Ascending aorta (tissue), 2 donors: ENCODE results near the gene CNTNAP5. TPM values are rescaled to one million over a fixed set of nuclear protein-coding genes. Genes with fewer than 3 reads are reported as not detected.

Experiments
- DNase-seq, 2 donors: peaks; one replicate each; pipeline ENCODE4 v3.0.0-alpha.2; 2019; ENCODE audit warnings: low spot score in 2 of 2
- H3K27ac ChIP-seq, 2 donors: fragments of 200-600 bp; sonication (generic); one replicate each; pipeline ENCODE4 v1.5.1; 2016 to 2017; ENCODE audit warnings: mild to moderate bottlenecking in 1 of 2
- H3K27me3 ChIP-seq: fragments of 200-600 bp; sonication (generic); one replicate; pipeline ENCODE4 v1.5.1; 2017
- H3K36me3 ChIP-seq, 2 donors: fragments of 200-600 bp; sonication (generic); one replicate each; pipeline ENCODE4 v1.5.1; 2016
- H3K4me1 ChIP-seq, 2 donors: fragments of 200-600 bp; sonication (generic); one replicate each; pipeline ENCODE4 v1.5.1; 2016 to 2017; ENCODE audit warnings: mild to moderate bottlenecking in 1 of 2
- H3K4me3 ChIP-seq, 2 donors: fragments of 200-600 bp; sonication (generic); one replicate each; pipeline ENCODE4 v1.5.1; 2016 to 2017; ENCODE audit warnings: mild to moderate bottlenecking in 1 of 2
- H3K9me3 ChIP-seq, 2 donors: fragments of 200-600 bp; sonication (generic); one replicate each; pipeline ENCODE4 v1.5.1; 2016
- CTCF ChIP-seq, 3 experiments: fragments of 200-600 bp in 2 of 3; fragments of 450-650 bp in 1 of 3; sonication (generic) in 2 of 3; IDR thresholded peaks; one replicate each; pipeline ENCODE4 v1.5.1; 2016 to 2019; ENCODE audit warnings: antibody characterized with exemption in 3 of 3, mild to moderate bottlenecking in 1 of 3, moderate library complexity in 1 of 3
- intact Hi-C: fragments of 100-400 bp; cut with DNase I; formaldehyde crosslinking; loops from one replicate; pipeline ENCODE4 v1.15.1; 2023
- total RNA-seq: library from RNA; depleted of rRNA; stranded (reverse); fragments of >200 nt; gene quantifications from one replicate; pipeline ENCODE4 v1.1.0, GENCODE V29; 2016

CNTNAP5 gene
- total RNA-seq, 1 donor from 2014 or later = not detected

DNA sequence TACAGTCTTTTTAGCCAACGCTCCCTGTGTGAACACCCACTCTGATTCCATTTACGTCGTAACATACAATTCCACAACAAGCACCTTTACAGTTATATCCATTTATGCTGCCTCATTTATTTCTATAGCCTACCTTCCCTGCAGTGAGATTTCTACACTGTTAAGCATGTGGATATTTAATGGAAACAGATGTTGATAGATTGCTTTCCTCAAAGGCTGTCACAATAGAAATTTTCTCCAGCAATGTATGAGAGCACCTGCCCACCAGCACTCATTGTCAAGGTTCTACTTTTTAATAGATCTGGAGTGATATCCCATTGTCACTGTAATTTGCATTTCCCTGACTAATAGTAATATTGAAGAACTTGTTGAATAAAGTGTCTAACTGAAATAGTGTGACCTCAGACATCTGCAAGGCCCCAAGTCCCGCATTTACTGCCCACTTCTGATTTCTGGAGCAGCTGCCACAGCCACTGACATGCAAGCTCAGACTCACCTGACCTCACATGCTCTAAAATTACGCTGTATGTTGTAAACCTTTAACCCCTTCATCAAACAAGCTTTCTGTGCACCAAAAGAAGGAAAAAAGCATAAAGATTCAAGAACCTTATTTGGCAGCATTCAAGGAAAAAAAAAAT lies 295.1 kb downstream of the CNTNAP5 start:
- H3K4me3 ChIP-seq = no peak overlapping the region
- no peaks in the 10 kb centered on the region for H3K4me1 ChIP-seq
- no peaks in the 10 kb centered on the region for H3K9me3 ChIP-seq
- H3K27ac ChIP-seq = no peak overlapping the region
- DNase-seq = no peak
- intact Hi-C loops = no loop called here
- H3K27me3 ChIP-seq = no peaks in the 10 kb centered on the region
- no peaks in the 10 kb centered on the region for H3K36me3 ChIP-seq
- TF ChIP-seq CTCF (IDR thresholded peaks at IDR 0.05) = no peak

DNA sequence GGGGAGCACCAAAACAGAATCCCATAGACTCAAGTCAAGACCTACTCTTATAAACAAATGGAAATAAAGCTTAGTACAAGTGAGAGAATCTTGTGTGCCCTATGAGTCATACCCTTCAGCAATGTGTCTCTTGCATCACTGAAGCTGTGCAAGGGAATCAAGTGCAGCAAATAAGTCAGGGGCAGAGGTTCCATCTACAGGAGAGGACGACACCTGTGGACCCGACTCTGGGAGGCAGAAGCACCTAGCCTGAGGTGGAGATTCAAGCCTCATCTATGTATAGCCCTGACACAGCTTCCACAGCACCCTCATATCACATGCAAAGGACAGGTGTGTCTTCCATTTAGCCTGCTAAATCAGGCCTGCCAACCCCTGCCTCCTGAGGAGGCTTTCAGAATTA lies 298.2 kb downstream of the CNTNAP5 start:
- H3K4me1 ChIP-seq = no peaks in the 10 kb centered on the region
- no peaks in the 10 kb centered on the region for H3K9me3 ChIP-seq
- no peak for TF ChIP-seq CTCF (IDR thresholded peaks at IDR 0.05)
- DNase-seq = no peak
- no peak overlapping the region for H3K27ac ChIP-seq
- no peak overlapping the region for H3K4me3 ChIP-seq
- no peaks in the 10 kb centered on the region for H3K27me3 ChIP-seq
- H3K36me3 ChIP-seq = no peaks in the 10 kb centered on the region
- intact Hi-C loops = no loop called here

DNA sequence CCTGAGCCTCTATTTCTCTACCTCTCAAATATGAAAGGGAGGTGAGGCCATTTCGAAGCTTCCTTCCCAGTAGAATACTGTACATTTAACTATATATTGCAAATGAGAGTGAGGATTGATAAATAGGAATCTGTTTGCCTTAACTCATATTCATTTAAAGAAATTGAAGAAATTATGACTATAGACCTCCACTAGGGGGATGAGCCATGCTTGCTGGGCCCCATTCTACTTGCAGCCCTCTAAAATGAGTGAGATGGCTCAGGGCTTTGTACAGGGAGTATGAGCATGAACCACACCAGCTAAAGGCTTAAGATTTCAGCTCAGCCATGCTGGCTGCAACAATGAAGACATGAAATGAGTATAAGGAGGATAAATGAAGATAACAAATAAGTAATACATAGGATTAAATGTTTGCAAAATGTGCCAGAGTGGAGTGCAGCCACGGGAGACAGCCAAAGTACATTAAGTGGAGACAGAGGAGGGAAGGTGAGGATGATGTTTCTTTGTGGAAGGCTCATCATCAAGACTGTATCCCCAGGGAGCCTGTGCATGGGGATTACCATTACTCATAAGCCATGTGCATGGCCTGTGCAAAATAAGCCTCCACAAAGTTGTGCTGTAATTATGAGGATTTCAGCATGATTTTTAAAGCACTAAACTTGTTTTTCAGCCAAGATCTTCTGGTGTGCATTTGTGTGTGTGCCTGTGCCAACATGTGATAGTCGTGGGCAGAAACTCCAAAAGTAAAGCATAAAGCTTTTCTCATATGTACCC lies 300.8 kb downstream of the CNTNAP5 start:
- no peak overlapping the region for H3K27ac ChIP-seq
- DNase-seq = no peak
- H3K4me3 ChIP-seq = no peak overlapping the region
- H3K4me1 ChIP-seq = no peaks in the 10 kb centered on the region
- H3K27me3 ChIP-seq = no peaks in the 10 kb centered on the region
- TF ChIP-seq CTCF (IDR thresholded peaks at IDR 0.05) = no peak
- no peaks in the 10 kb centered on the region for H3K9me3 ChIP-seq
- intact Hi-C loops = no loop called here
- H3K36me3 ChIP-seq = no peaks in the 10 kb centered on the region

GRCh38 chr2:124327303-124327702 lies 302.2 kb downstream of the CNTNAP5 start:
- Histone ChIP-seq H3K27ac (no peak overlapping the region), H3K36me3 (no peaks in the 10 kb centered on the region), H3K27me3 (no peaks in the 10 kb centered on the region), H3K4me1 (no peaks in the 10 kb centered on the region), H3K4me3 (no peak overlapping the region), H3K9me3 (no peaks in the 10 kb centered on the region)
- TF ChIP-seq CTCF (IDR thresholded peaks at IDR 0.05) = no peak
- intact Hi-C loops = no loop called here
- no peak for DNase-seq

DNA sequence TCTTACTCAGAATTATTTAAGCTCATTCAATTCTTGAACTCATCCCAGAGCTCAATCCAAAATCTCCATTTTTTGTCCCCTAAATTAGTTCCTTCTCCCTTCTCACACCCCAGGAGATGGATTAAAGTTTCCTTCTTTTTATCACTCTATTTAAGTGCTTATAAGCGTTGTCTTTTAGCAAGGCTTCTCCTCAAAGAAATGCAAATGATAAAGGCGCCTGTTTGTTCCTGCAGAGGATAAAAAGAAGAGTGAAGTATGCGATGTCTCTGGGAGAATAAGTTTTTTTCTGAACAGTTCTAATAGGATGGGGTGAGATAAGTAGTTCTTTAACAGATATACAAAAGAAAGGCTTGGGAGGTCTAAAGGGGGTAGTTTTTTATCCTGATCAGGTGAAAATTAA lies 303.3 kb downstream of the CNTNAP5 start:
- Histone ChIP-seq H3K9me3 (no peaks in the 10 kb centered on the region), H3K4me3 (no peak overlapping the region), H3K27ac (no peak overlapping the region), H3K27me3 (no peaks in the 10 kb centered on the region), H3K36me3 (no peaks in the 10 kb centered on the region), H3K4me1 (no peaks in the 10 kb centered on the region)
- intact Hi-C loops = no loop called here
- no peak for TF ChIP-seq CTCF (IDR thresholded peaks at IDR 0.05)
- no peak for DNase-seq
